ENCODE results near the gene PARP12. TPM values are rescaled to one million over a fixed set of nuclear protein-coding genes. Genes with fewer than 3 reads are reported as not detected.
A peak's percentile ranks its signal among the peaks of the same experiment; 100 is the strongest.

The PARP12 gene
- total and polyA plus RNA-seq, 9 of the 15 experiments (the other 6 are each of a cell fraction or from before 2014, with no cell fraction given) = 4.6 to 40.4 (median 23.5) TPM

DNA sequence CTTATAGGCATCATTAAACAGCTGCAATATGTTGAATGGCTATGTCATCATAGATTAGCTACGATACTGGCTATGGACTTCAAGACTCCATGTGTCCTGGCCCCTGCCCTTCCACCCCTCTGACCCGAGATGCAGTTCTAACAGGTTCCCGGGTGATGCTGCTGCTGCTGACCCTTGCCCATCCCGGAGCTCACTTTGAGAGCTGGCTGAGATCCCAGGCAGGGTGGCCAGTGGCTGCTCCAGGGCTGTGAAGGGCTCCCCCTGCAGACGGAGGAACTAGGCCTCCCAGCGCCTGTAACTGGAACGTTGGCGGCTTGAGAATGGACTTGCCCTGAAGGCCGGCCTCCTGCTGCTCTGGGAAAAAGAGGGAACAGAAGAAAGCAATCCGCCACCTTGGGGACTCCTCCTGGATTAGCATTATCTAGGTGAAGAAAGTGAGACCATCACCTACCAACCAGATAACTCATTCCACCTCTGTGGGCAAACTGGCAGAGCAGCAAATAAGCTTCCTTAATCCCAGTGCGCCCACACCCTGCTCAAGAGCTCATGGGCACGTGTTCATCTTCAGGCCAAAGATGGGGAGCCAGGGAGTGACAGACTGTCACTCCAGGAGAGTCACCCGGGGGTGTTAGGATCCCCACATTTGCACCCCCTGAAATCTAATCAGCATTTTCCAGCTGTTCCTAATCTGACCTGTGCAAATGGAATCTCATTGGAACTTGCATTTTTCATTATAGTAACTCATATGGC lies 56.8 kb downstream of the PARP12 start (continued):
- TF ChIP-seq, protein P1, sequence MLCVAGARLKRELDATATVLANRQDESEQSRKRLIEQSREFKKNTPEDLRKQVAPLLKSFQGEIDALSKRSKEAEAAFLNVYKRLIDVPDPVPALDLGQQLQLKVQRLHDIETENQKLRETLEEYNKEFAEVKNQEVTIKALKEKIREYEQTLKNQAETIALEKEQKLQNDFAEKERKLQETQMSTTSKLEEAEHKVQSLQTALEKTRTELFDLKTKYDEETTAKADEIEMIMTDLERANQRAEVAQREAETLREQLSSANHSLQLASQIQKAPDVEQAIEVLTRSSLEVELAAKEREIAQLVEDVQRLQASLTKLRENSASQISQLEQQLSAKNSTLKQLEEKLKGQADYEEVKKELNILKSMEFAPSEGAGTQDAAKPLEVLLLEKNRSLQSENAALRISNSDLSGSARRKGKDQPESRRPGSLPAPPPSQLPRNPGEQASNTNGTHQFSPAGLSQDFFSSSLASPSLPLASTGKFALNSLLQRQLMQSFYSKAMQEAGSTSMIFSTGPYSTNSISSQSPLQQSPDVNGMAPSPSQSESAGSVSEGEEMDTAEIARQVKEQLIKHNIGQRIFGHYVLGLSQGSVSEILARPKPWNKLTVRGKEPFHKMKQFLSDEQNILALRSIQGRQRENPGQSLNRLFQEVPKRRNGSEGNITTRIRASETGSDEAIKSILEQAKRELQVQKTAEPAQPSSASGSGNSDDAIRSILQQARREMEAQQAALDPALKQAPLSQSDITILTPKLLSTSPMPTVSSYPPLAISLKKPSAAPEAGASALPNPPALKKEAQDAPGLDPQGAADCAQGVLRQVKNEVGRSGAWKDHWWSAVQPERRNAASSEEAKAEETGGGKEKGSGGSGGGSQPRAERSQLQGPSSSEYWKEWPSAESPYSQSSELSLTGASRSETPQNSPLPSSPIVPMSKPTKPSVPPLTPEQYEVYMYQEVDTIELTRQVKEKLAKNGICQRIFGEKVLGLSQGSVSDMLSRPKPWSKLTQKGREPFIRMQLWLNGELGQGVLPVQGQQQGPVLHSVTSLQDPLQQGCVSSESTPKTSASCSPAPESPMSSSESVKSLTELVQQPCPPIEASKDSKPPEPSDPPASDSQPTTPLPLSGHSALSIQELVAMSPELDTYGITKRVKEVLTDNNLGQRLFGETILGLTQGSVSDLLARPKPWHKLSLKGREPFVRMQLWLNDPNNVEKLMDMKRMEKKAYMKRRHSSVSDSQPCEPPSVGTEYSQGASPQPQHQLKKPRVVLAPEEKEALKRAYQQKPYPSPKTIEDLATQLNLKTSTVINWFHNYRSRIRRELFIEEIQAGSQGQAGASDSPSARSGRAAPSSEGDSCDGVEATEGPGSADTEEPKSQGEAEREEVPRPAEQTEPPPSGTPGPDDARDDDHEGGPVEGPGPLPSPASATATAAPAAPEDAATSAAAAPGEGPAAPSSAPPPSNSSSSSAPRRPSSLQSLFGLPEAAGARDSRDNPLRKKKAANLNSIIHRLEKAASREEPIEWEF (CRISPR knock-in tag; IDR thresholded peaks at IDR 0.05) = no peak
- TF ChIP-seq HMG20A (CRISPR knock-in tag; conservative IDR thresholded peaks at IDR 0.05) (no peak), ELF4 (CRISPR knock-in tag; IDR thresholded peaks at IDR 0.05) (no peak), RBM34 (IDR thresholded peaks at IDR 0.05; ENCODE audit: borderline replicate concordance, insufficient read depth, low read length) (no peak), EGR1 (conservative IDR thresholded peaks at IDR 0.05) (peak; percentile 57), CTBP1 (IDR thresholded peaks at IDR 0.05; ENCODE audit: borderline replicate concordance) (peak; percentile 63; the same call in 1 of the 2 replicates), ZNF12 (CRISPR knock-in tag; IDR thresholded peaks at IDR 0.05) (no peak), TRIM28 (IDR thresholded peaks at IDR 0.05) (no peak)
- TF ChIP-seq, protein P2, sequence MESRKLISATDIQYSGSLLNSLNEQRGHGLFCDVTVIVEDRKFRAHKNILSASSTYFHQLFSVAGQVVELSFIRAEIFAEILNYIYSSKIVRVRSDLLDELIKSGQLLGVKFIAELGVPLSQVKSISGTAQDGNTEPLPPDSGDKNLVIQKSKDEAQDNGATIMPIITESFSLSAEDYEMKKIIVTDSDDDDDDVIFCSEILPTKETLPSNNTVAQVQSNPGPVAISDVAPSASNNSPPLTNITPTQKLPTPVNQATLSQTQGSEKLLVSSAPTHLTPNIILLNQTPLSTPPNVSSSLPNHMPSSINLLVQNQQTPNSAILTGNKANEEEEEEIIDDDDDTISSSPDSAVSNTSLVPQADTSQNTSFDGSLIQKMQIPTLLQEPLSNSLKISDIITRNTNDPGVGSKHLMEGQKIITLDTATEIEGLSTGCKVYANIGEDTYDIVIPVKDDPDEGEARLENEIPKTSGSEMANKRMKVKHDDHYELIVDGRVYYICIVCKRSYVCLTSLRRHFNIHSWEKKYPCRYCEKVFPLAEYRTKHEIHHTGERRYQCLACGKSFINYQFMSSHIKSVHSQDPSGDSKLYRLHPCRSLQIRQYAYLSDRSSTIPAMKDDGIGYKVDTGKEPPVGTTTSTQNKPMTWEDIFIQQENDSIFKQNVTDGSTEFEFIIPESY (CRISPR knock-in tag; IDR thresholded peaks at IDR 0.05) = peak; percentile 91
- TF ChIP-seq, protein P3, sequence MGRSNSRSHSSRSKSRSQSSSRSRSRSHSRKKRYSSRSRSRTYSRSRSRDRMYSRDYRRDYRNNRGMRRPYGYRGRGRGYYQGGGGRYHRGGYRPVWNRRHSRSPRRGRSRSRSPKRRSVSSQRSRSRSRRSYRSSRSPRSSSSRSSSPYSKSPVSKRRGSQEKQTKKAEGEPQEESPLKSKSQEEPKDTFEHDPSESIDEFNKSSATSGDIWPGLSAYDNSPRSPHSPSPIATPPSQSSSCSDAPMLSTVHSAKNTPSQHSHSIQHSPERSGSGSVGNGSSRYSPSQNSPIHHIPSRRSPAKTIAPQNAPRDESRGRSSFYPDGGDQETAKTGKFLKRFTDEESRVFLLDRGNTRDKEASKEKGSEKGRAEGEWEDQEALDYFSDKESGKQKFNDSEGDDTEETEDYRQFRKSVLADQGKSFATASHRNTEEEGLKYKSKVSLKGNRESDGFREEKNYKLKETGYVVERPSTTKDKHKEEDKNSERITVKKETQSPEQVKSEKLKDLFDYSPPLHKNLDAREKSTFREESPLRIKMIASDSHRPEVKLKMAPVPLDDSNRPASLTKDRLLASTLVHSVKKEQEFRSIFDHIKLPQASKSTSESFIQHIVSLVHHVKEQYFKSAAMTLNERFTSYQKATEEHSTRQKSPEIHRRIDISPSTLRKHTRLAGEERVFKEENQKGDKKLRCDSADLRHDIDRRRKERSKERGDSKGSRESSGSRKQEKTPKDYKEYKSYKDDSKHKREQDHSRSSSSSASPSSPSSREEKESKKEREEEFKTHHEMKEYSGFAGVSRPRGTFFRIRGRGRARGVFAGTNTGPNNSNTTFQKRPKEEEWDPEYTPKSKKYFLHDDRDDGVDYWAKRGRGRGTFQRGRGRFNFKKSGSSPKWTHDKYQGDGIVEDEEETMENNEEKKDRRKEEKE (IDR thresholded peaks at IDR 0.05; ENCODE audit: borderline replicate concordance in 1 of 2, control insufficient read depth in 1 of 2, low read depth in 2 of 2, low read length in 1 of 2) = no peak
- TF ChIP-seq, protein P4, sequence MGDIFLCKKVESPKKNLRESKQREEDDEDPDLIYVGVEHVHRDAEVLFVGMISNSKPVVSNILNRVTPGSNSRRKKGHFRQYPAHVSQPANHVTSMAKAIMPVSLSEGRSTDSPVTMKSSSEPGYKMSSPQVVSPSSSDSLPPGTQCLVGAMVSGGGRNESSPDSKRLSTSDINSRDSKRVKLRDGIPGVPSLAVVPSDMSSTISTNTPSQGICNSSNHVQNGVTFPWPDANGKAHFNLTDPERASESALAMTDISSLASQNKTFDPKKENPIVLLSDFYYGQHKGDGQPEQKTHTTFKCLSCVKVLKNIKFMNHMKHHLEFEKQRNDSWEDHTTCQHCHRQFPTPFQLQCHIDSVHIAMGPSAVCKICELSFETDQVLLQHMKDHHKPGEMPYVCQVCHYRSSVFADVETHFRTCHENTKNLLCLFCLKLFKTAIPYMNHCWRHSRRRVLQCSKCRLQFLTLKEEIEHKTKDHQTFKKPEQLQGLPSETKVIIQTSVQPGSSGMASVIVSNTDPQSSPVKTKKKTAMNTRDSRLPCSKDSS (IDR thresholded peaks at IDR 0.05; ENCODE audit: low read depth, partially characterized antibody) = no peak
- TF ChIP-seq, protein P5, sequence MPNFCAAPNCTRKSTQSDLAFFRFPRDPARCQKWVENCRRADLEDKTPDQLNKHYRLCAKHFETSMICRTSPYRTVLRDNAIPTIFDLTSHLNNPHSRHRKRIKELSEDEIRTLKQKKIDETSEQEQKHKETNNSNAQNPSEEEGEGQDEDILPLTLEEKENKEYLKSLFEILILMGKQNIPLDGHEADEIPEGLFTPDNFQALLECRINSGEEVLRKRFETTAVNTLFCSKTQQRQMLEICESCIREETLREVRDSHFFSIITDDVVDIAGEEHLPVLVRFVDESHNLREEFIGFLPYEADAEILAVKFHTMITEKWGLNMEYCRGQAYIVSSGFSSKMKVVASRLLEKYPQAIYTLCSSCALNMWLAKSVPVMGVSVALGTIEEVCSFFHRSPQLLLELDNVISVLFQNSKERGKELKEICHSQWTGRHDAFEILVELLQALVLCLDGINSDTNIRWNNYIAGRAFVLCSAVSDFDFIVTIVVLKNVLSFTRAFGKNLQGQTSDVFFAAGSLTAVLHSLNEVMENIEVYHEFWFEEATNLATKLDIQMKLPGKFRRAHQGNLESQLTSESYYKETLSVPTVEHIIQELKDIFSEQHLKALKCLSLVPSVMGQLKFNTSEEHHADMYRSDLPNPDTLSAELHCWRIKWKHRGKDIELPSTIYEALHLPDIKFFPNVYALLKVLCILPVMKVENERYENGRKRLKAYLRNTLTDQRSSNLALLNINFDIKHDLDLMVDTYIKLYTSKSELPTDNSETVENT (CRISPR knock-in tag; IDR thresholded peaks at IDR 0.05) = no peak

Data from K562 (cell line).